HEK293 (cell line): Measurements from ENCODE around the gene METTL25.

Source experiments
- CTCF ChIA-PET: fragments of 350-600 bp; formaldehyde crosslinking; extraction: SDS; loops from one replicate; lab custom pipeline; 2021; ENCODE audit warnings: antibody characterized with exemption; lab: Yijun Ruan, JAX
- POLR2A ChIA-PET: fragments of 300-600 bp; formaldehyde crosslinking; extraction: SDS; loops from one replicate; lab custom pipeline; 2020; ENCODE audit warnings: antibody characterized with exemption, inconsistent platforms; lab: Yijun Ruan, JAX
- H3K27ac ChIP-seq: fragments of 200-500 bp; sonication (Bioruptor generic); 2 replicates; pipeline ENCODE4 v1.5.1; 2014; ENCODE audit warnings: low read depth, low read length, control low read depth, inconsistent platforms; ENCODE audit errors: extremely low read depth
- H3K36me3 ChIP-seq, 2 experiments: fragments of 200-500 bp in 1 of 2; sonication (Bioruptor generic) in 1 of 2; 1 replicate in 1 of 2; 2 replicates in 1 of 2; pipeline ENCODE4 v1.5.1; 2014 to 2017; ENCODE audit warnings: inconsistent platforms in 2 of 2, low read length in 2 of 2; ENCODE audit not compliant: control insufficient read depth in 2 of 2, insufficient read depth in 1 of 2
- H3K4me1 ChIP-seq: fragments of 200-500 bp; sonication (Bioruptor generic); 2 replicates; pipeline ENCODE4 v1.5.1; 2014; ENCODE audit warnings: mild to moderate bottlenecking, low read length, inconsistent platforms; ENCODE audit not compliant: control insufficient read depth, insufficient read depth
- H3K4me3 ChIP-seq: 2 replicates; pipeline ENCODE4 v1.5.1; 2011; ENCODE audit warnings: low read depth, mild to moderate bottlenecking, control low read depth, low read length, moderate library complexity
- H3K9me3 ChIP-seq: fragments of 200-500 bp; sonication (Bioruptor generic); 2 replicates; pipeline ENCODE4 v1.5.1; 2014; ENCODE audit warnings: low read depth, low read length, inconsistent platforms; ENCODE audit not compliant: control insufficient read depth, insufficient read depth
- ATF2 ChIP-seq: fragments of 450-650 bp; formaldehyde crosslinking; IDR thresholded peaks from 2 replicates; pipeline ENCODE4 v1.5.1; 2016; ENCODE audit warnings: missing biosample characterization, missing genetic modification characterization, low read depth
- CTCF ChIP-seq: fragments of 450-650 bp; formaldehyde crosslinking; IDR thresholded peaks from 2 replicates; pipeline ENCODE4 v1.5.1; 2016; ENCODE audit warnings: missing biosample characterization, missing genetic modification characterization
- MZF1 ChIP-seq: fragments of 450-650 bp; formaldehyde crosslinking; IDR thresholded peaks from 2 replicates; pipeline ENCODE4 v1.5.1; 2017; ENCODE audit warnings: missing biosample characterization, missing genetic modification characterization, borderline replicate concordance
- PRDM6 ChIP-seq: fragments of 450-650 bp; formaldehyde crosslinking; IDR thresholded peaks from 2 replicates; pipeline ENCODE4 v1.5.1; 2017; ENCODE audit warnings: missing biosample characterization, missing genetic modification characterization
- ZBTB17 ChIP-seq: fragments of 450-650 bp; formaldehyde crosslinking; IDR thresholded peaks from 2 replicates; pipeline ENCODE4 v1.5.1; 2016; ENCODE audit warnings: missing biosample characterization, missing genetic modification characterization
- ZNF132 ChIP-seq: fragments of 450-650 bp; formaldehyde crosslinking; IDR thresholded peaks from 2 replicates; pipeline ENCODE4 v1.5.1; 2017; ENCODE audit warnings: missing biosample characterization, missing genetic modification characterization, borderline replicate concordance
- ZNF280C ChIP-seq: fragments of 450-650 bp; formaldehyde crosslinking; IDR thresholded peaks from 2 replicates; pipeline ENCODE4 v1.5.1; 2016; ENCODE audit warnings: missing biosample characterization, missing genetic modification characterization
- ZNF324 ChIP-seq: fragments of 450-650 bp; formaldehyde crosslinking; IDR thresholded peaks from 2 replicates; pipeline ENCODE4 v1.5.1; 2016; ENCODE audit warnings: missing biosample characterization, missing genetic modification characterization
- ZNF571 ChIP-seq: fragments of 450-650 bp; formaldehyde crosslinking; IDR thresholded peaks from 2 replicates; pipeline ENCODE4 v1.5.0; 2017; ENCODE audit warnings: missing biosample characterization, missing genetic modification characterization
- ZNF610 ChIP-seq: fragments of 450-650 bp; formaldehyde crosslinking; IDR thresholded peaks from 2 replicates; pipeline ENCODE4 v1.5.1; 2016; ENCODE audit warnings: missing biosample characterization, missing genetic modification characterization, borderline replicate concordance
- ZNF623 ChIP-seq: fragments of 450-650 bp; formaldehyde crosslinking; IDR thresholded peaks from 2 replicates; pipeline ENCODE4 v1.5.1; 2016; ENCODE audit warnings: missing biosample characterization, missing genetic modification characterization
- ZNF654 ChIP-seq: fragments of 450-650 bp; formaldehyde crosslinking; IDR thresholded peaks from 2 replicates; pipeline ENCODE4 v1.5.1; 2016; ENCODE audit warnings: low read depth, missing biosample characterization, missing genetic modification characterization
- ZNF701 ChIP-seq: fragments of 450-650 bp; formaldehyde crosslinking; IDR thresholded peaks from 2 replicates; pipeline ENCODE4 v1.5.1; 2016; ENCODE audit warnings: missing biosample characterization, missing genetic modification characterization
- ZNF747 ChIP-seq: fragments of 450-650 bp; formaldehyde crosslinking; IDR thresholded peaks from 2 replicates; pipeline ENCODE4 v1.5.1; 2016; ENCODE audit warnings: missing biosample characterization, missing genetic modification characterization

METTL25 gene

GRCh38 chr12:82383930-82384552 lies 25.7 kb downstream of the METTL25 start:
- TF ChIP-seq ZNF132 (tag by site-specific recombination) (no peak), CTCF (tag by site-specific recombination) (peak; percentile 28; the same call in 1 of the 2 replicates), ZNF654 (peak; percentile 76)
- TF ChIP-seq, all 188 proteins: peak for 2
- no peaks in the 10 kb centered on the region for H3K9me3 ChIP-seq
- H3K4me3 ChIP-seq, result no peak overlapping the region
- H3K4me1 ChIP-seq, result no peaks in the 10 kb centered on the region
- POLR2A ChIA-PET, result no interaction called here
- CTCF ChIA-PET, result interaction anchor here (0.6 to 0.9 kb wide), 3 partner anchors 25 to 763 kb away, joined by 3 to 7 read pairs (median 4); no protein-coding TSS in a partner anchor
- H3K27ac ChIP-seq, result no peak overlapping the region
- no peaks in the 10 kb centered on the region for H3K36me3 ChIP-seq

GRCh38 chr12:82398879-82399278 lies 40.5 kb downstream of the METTL25 start:
- H3K4me1 ChIP-seq, result no peaks in the 10 kb centered on the region

GRCh38 chr12:82400819-82401218 lies 42.5 kb downstream of the METTL25 start:
- ChIA-PET POLR2A (no interaction called here), CTCF (interaction anchor here (1.1 kb wide), 1 partner anchor 11 kb away, joined by 3 read pairs; no protein-coding TSS in a partner anchor)
- H3K4me1 ChIP-seq, result no peaks in the 10 kb centered on the region
- H3K36me3 ChIP-seq, result no peaks in the 10 kb centered on the region
- H3K27ac ChIP-seq, result no peak overlapping the region
- TF ChIP-seq MZF1 (tag by site-specific recombination) (no peak), ATF2 (tag by site-specific recombination) (peak; percentile 79), ZNF623 (tag by site-specific recombination) (no peak), ZNF610 (no peak), PRDM6 (tag by site-specific recombination) (peak; percentile 36; the same call in 1 of the 2 replicates)
- no peaks in the 10 kb centered on the region for H3K9me3 ChIP-seq
- H3K4me3 ChIP-seq, result no peak overlapping the region

More at GRCh38 chr12:82398879-82399278, 40.5 kb downstream of the METTL25 start:
- no peak for TF ChIP-seq ZBTB17
- TF ChIP-seq ZNF571 (tag by site-specific recombination), result no peak
- TF ChIP-seq ZNF280C (tag by site-specific recombination), result no peak
- no peak for TF ChIP-seq ZNF701 (tag by site-specific recombination)
- no peak for TF ChIP-seq ZNF747
- TF ChIP-seq ZNF324 (tag by site-specific recombination), result no peak
- Histone ChIP-seq H3K9me3 (no peaks in the 10 kb centered on the region), H3K36me3 (no peaks in the 10 kb centered on the region), H3K27ac (no peak overlapping the region), H3K4me3 (no peak overlapping the region)
- CTCF ChIA-PET, result no interaction called here
- POLR2A ChIA-PET, result no interaction called here
